Esophagus squamous epithelium (tissue), 4 donors: ENCODE data around the gene PLA2G4B.

Experiments
- CTCF ChIP-seq, 6 experiments: fragments of 450-650 bp in 4 of 6; fragments of 200-600 bp in 2 of 6; sonication (generic) in 2 of 6; IDR thresholded peaks; one replicate each; pipeline ENCODE4 v1.5.1; 2016 to 2019; ENCODE audit warnings: antibody characterized with exemption in 6 of 6, mild to moderate bottlenecking in 4 of 6, moderate library complexity in 4 of 6
- POLR2A ChIP-seq, 4 donors: fragments of 450-650 bp; IDR thresholded peaks; one replicate each; pipeline ENCODE4 v1.6.1; 2017; ENCODE audit warnings: antibody characterized with exemption in 4 of 4, mild to moderate bottlenecking in 4 of 4, moderate library complexity in 3 of 4

DNA sequence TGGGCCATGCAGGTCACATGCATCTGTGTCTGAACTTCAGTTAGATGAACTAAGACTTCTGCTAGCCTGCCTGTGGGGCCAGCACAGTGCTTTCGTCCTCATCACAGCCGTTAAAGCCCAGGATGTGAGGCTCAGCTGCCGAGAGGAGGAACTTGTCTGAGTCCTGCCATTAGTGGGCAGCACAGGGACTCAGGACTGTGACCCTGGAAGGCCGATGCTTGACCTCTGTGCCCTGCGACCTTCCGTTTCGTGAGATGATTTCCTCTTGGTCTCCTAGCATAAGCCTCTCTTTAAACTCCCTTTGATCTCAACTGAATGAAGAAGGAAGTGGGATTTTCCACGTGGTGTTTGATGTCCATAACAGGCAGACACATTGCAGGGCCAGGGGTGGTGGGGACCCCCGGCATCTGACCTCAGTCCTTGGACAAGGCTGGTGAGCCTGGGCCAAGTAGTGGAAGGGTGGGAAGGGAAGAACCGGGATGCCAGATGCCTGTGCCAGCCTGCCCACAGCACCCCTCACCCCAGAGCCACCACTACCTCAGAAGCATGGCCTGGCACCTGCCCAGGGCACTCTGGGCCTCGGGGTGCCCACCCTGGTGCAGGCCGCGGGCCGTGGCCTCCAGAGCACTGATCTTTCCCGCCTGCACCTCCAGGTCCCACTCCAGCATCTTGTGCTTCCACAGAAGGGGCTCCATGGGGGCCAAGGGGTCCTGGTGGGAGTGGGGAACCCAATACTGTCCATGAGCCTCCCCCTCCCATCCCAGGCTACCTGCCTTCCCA lies 21.6 kb downstream of the PLA2G4B start:
- TF ChIP-seq CTCF (IDR thresholded peaks at IDR 0.05) (no peak), POLR2A (IDR thresholded peaks at IDR 0.05) (no peak)
